ENCODE measurements around the gene PHC2. TPM values are rescaled to one million over a fixed set of nuclear protein-coding genes. Genes with fewer than 3 reads are reported as not detected.

PHC2 gene
- total RNA-seq, 1 experiment from 2014 or later: 9.4 TPM

- H2BK15ac ChIP-seq (ENCODE audit: low read depth, low read length): no peak overlapping the region
- no peak for DNase-seq
- H3K9ac ChIP-seq (ENCODE audit: extremely low read depth, insufficient read length, low read length): no peak overlapping the region
- H2AK5ac ChIP-seq (ENCODE audit: insufficient read length, low read length): no peak overlapping the region
- H3K9me3 ChIP-seq (ENCODE audit: control insufficient read depth, low read depth, low read length): no peaks in the 10 kb centered on the region
- H3K14ac ChIP-seq (ENCODE audit: insufficient read depth, low read length): no peak overlapping the region
- no peak overlapping the region for H3K56ac ChIP-seq (ENCODE audit: insufficient read length, low read depth, low read length)
- no peaks in the 10 kb centered on the region for H3K4me1 Mint-ChIP-seq
- H3T11ph ChIP-seq (ENCODE audit: low read length): no peak overlapping the region
- no peak overlapping the region for H3K4ac ChIP-seq (ENCODE audit: low read depth, low read length)
- no peak overlapping the region for H2BK120ac ChIP-seq (ENCODE audit: low read depth, low read length, poor library complexity, severe bottlenecking)
- no peaks in the 10 kb centered on the region for H3K27me3 ChIP-seq (ENCODE audit: insufficient read depth, low read length)
- H4K20me1 ChIP-seq (ENCODE audit: control insufficient read depth, insufficient read depth, insufficient read length): no peaks in the 10 kb centered on the region
- peaks cover 25% of the 10 kb centered on the region for H3K27me3 Mint-ChIP-seq (ENCODE audit: low read depth)
- no peak overlapping the region for H3K27ac Mint-ChIP-seq
- H2BK20ac ChIP-seq (ENCODE audit: low read depth, low read length, poor library complexity, severe bottlenecking): no peak overlapping the region
- no peaks in the 10 kb centered on the region for H3K79me2 ChIP-seq (ENCODE audit: insufficient read depth, low read length)
- H3K9me3 Mint-ChIP-seq: no peaks in the 10 kb centered on the region; a peak in 3 of 5 replicates
- TF ChIP-seq CTCF (conservative IDR thresholded peaks at IDR 0.05): no peak
- H3K23ac ChIP-seq (ENCODE audit: insufficient read length, low read depth, low read length): no peak overlapping the region
- no CpG with 5 or more reads among the region's 5 CpGs for whole genome bisulfite sequencing (ENCODE audit: extremely low coverage, insufficient read length, low lambda C conversion rate)
- H3K23me2 ChIP-seq (ENCODE audit: insufficient read length, low read depth, low read length, poor library complexity, severe bottlenecking): no peaks in the 10 kb centered on the region
- H3K79me1 ChIP-seq (ENCODE audit: insufficient read depth, low read depth, low read length, poor library complexity, severe bottlenecking): no peaks in the 10 kb centered on the region
- H3K36me3 Mint-ChIP-seq (ENCODE audit: insufficient read depth in 1 of 3, low read depth in 3 of 3): no peaks in the 10 kb centered on the region; a peak in 1 of 7 replicates
- no peaks in the 10 kb centered on the region for H3K4me1 ChIP-seq (ENCODE audit: insufficient read depth, low read length)
- no peak overlapping the region for H3K4me3 Mint-ChIP-seq
- no peak overlapping the region for H4K8ac ChIP-seq (replicated peaks; ENCODE audit: insufficient read length, low read depth, low read length)
- H3K18ac ChIP-seq (ENCODE audit: insufficient read length, low read depth, low read length): no peak overlapping the region
- no peak overlapping the region for H2BK12ac ChIP-seq (ENCODE audit: insufficient read length, low read depth, low read length)
- H2AFZ ChIP-seq (ENCODE audit: low read length): no peak overlapping the region
- H2BK5ac ChIP-seq (ENCODE audit: insufficient read length, low read length): no peak overlapping the region
- no peak overlapping the region for H4K91ac ChIP-seq (ENCODE audit: insufficient read length, low read depth, low read length)
- no peak overlapping the region for H3K27ac ChIP-seq (ENCODE audit: insufficient read length, low read depth, low read length)
- H3K4me2 ChIP-seq (ENCODE audit: insufficient read depth, insufficient read length, low read length): no peak overlapping the region
- no peak overlapping the region for H4K5ac ChIP-seq (ENCODE audit: insufficient read length, low read depth, low read length)
Measured at GRCh38 chr1:33312413-33312749, 118.5 kb downstream of the PHC2 start.

All from H9 (cell line).